ENCODE data around the gene ORM1. TPM values are rescaled to one million over a fixed set of nuclear protein-coding genes. Genes with fewer than 3 reads are reported as not detected.

Gene ORM1
- total RNA-seq, 1 experiment from 2014 or later: 4.4 TPM

- Histone ChIP-seq H2AK5ac (ENCODE audit: insufficient read length, low read length) (no peak overlapping the region), H3K79me1 (ENCODE audit: insufficient read depth, low read depth, low read length, poor library complexity, severe bottlenecking) (no peaks in the 10 kb centered on the region), H3K56ac (ENCODE audit: insufficient read length, low read depth, low read length) (no peak overlapping the region), H3K4me2 (ENCODE audit: insufficient read depth, insufficient read length, low read length) (no peak overlapping the region), H2BK5ac (ENCODE audit: insufficient read length, low read length) (no peak overlapping the region), H2BK20ac (ENCODE audit: low read depth, low read length, poor library complexity, severe bottlenecking) (no peak overlapping the region), H3K23ac (ENCODE audit: insufficient read length, low read depth, low read length) (no peak overlapping the region), H3K18ac (ENCODE audit: insufficient read length, low read depth, low read length) (no peak overlapping the region), H4K5ac (ENCODE audit: insufficient read length, low read depth, low read length) (no peak overlapping the region), H3K4me1 (ENCODE audit: insufficient read depth, low read length) (no peaks in the 10 kb centered on the region), H3K79me2 (ENCODE audit: insufficient read depth, low read length) (no peaks in the 10 kb centered on the region), H3K9ac (ENCODE audit: extremely low read depth, insufficient read length, low read length) (no peak overlapping the region), H4K20me1 (ENCODE audit: control insufficient read depth, insufficient read depth, insufficient read length) (no peaks in the 10 kb centered on the region), H2BK12ac (ENCODE audit: insufficient read length, low read depth, low read length) (no peak overlapping the region), H3K27ac (ENCODE audit: insufficient read length, low read depth, low read length) (no peak overlapping the region), H2BK15ac (ENCODE audit: low read depth, low read length) (no peak overlapping the region), H2BK120ac (ENCODE audit: low read depth, low read length, poor library complexity, severe bottlenecking) (no peak overlapping the region), H4K8ac (replicated peaks; ENCODE audit: insufficient read length, low read depth, low read length) (no peak overlapping the region), H3K14ac (ENCODE audit: insufficient read depth, low read length) (no peak overlapping the region), H3T11ph (ENCODE audit: low read length) (no peak overlapping the region), H4K91ac (ENCODE audit: insufficient read length, low read depth, low read length) (no peak overlapping the region), H2AFZ (ENCODE audit: low read length) (no peak overlapping the region), H3K4ac (ENCODE audit: low read depth, low read length) (no peak overlapping the region), H3K27me3 (ENCODE audit: insufficient read depth, low read length) (no peaks in the 10 kb centered on the region), H3K23me2 (ENCODE audit: insufficient read length, low read depth, low read length, poor library complexity, severe bottlenecking) (no peaks in the 10 kb centered on the region), H3K9me3 (ENCODE audit: control insufficient read depth, low read depth, low read length) (no peaks in the 10 kb centered on the region)
- Mint-ChIP-seq H3K27me3 (ENCODE audit: low read depth) (peaks cover 6% of the 10 kb centered on the region), H3K4me1 (peaks cover 0 to 5% of the 10 kb centered on the region in 2 experiments; a peak in 2 of 4 replicates), H3K27ac (no peak overlapping the region), H3K36me3 (ENCODE audit: insufficient read depth in 1 of 3, low read depth in 3 of 3) (no peaks in the 10 kb centered on the region), H3K9me3 (no peaks in the 10 kb centered on the region), H3K4me3 (no peak overlapping the region)
- no CpG with 5 or more reads among the region's 10 CpGs for WGBS (ENCODE audit: extremely low coverage, insufficient read length, low lambda C conversion rate)
- no peak for DNase-seq
- TF ChIP-seq, protein P1, sequence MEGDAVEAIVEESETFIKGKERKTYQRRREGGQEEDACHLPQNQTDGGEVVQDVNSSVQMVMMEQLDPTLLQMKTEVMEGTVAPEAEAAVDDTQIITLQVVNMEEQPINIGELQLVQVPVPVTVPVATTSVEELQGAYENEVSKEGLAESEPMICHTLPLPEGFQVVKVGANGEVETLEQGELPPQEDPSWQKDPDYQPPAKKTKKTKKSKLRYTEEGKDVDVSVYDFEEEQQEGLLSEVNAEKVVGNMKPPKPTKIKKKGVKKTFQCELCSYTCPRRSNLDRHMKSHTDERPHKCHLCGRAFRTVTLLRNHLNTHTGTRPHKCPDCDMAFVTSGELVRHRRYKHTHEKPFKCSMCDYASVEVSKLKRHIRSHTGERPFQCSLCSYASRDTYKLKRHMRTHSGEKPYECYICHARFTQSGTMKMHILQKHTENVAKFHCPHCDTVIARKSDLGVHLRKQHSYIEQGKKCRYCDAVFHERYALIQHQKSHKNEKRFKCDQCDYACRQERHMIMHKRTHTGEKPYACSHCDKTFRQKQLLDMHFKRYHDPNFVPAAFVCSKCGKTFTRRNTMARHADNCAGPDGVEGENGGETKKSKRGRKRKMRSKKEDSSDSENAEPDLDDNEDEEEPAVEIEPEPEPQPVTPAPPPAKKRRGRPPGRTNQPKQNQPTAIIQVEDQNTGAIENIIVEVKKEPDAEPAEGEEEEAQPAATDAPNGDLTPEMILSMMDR (conservative IDR thresholded peaks at IDR 0.05): no peak
Measured at GRCh38 chr9:114316605-114317230, 6.2 kb upstream of the ORM1 start.
